Mesothelial cell of epicardium (in vitro differentiated cells): ENCODE measurements around the gene KBTBD12. TPM values are rescaled to one million over a fixed set of nuclear protein-coding genes. Genes with fewer than 3 reads are reported as not detected.

Source experiments
- DNase-seq, 2 experiments: peaks; one replicate each; pipeline ENCODE4 v3.0.0; 2021; ENCODE audit warnings: low spot score in 2 of 2; ENCODE audit not compliant: unreplicated experiment in 2 of 2
- H3K27ac Mint-ChIP-seq: 2 replicates; pipeline ENCODE4 v1.8.0; 2021; ENCODE audit warnings: mixed read lengths
- H3K27me3 Mint-ChIP-seq: 2 replicates; pipeline ENCODE4 v1.8.0; 2021; ENCODE audit warnings: low read depth, mixed read lengths
- H3K36me3 Mint-ChIP-seq: 2 replicates; pipeline ENCODE4 v1.8.0; 2021; ENCODE audit warnings: mixed read lengths
- H3K4me1 Mint-ChIP-seq: 2 replicates; pipeline ENCODE4 v1.8.0; 2021; ENCODE audit warnings: mixed read lengths
- H3K4me3 Mint-ChIP-seq: 2 replicates; pipeline ENCODE4 v1.8.0; 2021; ENCODE audit warnings: mild to moderate bottlenecking, moderate library complexity, mixed read lengths
- H3K9me3 Mint-ChIP-seq: 2 replicates; pipeline ENCODE4 v1.8.0; 2021; ENCODE audit warnings: mixed read lengths
- CTCF ChIP-seq: fragments of 200-600 bp; sonication (generic); IDR thresholded peaks from one replicate; pipeline ENCODE4 v1.5.0; 2021; ENCODE audit warnings: antibody characterized with exemption; ENCODE audit not compliant: unreplicated experiment
- total RNA-seq: library from RNA; stranded (reverse); gene quantifications from 3 replicates; pipeline ENCODE4 v1.2.1, GENCODE V29; 2021

Gene KBTBD12
- total RNA-seq, 1 donor from 2014 or later, result not detected

- Mint-ChIP-seq H3K27ac (no peak overlapping the region), H3K4me3 (no peak overlapping the region), H3K4me1 (no peaks in the 10 kb centered on the region), H3K36me3 (no peaks in the 10 kb centered on the region), H3K27me3 (peaks cover 51% of the 10 kb centered on the region), H3K9me3 (no peaks in the 10 kb centered on the region)
- no peak for DNase-seq
- no peak for TF ChIP-seq CTCF
Observed at GRCh38 chr3:127929818-127930413, 14.9 kb downstream of the KBTBD12 start.

DNA sequence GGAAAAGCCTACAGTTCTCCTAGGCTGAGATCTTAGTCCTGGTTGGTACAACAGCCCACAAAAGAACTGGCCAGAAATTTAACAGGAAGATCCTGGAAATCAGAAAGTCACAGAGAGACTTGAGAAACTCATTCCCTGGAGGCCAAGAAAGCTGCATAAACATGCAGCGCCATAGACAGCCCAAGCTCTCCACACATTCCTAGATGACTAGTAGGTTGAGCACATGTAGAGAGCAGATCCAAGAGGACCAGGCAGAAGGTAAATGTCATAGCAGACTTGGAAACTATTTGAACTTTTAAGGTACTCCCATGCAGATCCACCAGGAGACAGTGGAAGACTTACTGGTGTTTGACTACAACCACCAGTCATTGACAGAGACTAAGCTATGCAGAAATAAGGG lies 18.4 kb downstream of the KBTBD12 start:
- Mint-ChIP-seq H3K4me3 (no peak overlapping the region), H3K27me3 (peaks cover 54% of the 10 kb centered on the region), H3K9me3 (peaks cover 7% of the 10 kb centered on the region), H3K36me3 (no peaks in the 10 kb centered on the region), H3K4me1 (no peaks in the 10 kb centered on the region), H3K27ac (no peak overlapping the region)
- no peak for TF ChIP-seq CTCF
- no peak for DNase-seq

DNA sequence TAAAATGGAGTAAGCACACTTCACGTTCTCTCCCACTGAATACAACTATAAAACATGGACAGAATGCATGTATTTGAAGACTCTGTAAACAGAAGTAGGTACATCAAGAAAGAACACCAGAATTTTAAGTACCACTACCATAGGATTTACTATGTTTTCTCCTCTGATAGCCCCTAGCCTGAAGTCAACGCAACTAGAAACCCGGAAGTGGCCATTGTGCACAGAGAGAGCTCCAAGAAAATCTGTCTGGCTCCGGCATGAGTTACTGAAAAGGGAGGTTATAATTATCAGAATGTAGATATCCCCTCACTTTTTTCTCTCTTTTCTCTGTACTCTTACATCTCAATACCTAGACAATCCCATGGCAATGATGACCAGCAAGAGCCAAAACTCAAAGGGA lies 23.8 kb downstream of the KBTBD12 start:
- Mint-ChIP-seq H3K27me3 (peaks cover 68% of the 10 kb centered on the region), H3K27ac (no peak overlapping the region), H3K4me3 (no peak overlapping the region), H3K9me3 (peaks cover 37% of the 10 kb centered on the region), H3K4me1 (no peaks in the 10 kb centered on the region), H3K36me3 (no peaks in the 10 kb centered on the region)
- DNase-seq, result no peak
- no peak for TF ChIP-seq CTCF

DNA sequence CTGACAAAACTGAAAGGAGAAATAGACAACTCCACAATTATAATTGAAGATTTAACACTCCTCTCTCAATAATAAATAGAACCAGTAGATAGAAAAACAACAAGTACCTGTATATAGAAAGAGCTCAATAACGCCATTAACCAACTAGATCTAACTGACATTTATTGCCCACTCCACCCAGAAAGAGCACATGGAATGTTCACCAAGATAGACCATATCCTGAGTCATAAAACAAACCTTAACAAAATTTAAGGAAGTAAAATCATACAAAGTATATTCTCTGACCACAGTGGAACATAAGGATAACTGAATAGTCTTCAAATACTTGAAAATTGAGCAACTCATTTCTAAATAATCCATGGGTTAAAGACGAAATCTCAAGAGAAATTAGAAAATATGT lies 25.1 kb downstream of the KBTBD12 start:
- Mint-ChIP-seq H3K27ac (no peak overlapping the region), H3K4me3 (no peak overlapping the region), H3K27me3 (peaks cover 60% of the 10 kb centered on the region), H3K36me3 (no peaks in the 10 kb centered on the region), H3K4me1 (no peaks in the 10 kb centered on the region), H3K9me3 (peaks cover 43% of the 10 kb centered on the region)
- no peak for DNase-seq
- no peak for TF ChIP-seq CTCF

- Mint-ChIP-seq H3K4me3 (no peak overlapping the region), H3K27me3 (peaks cover 58% of the 10 kb centered on the region), H3K4me1 (no peaks in the 10 kb centered on the region), H3K27ac (no peak overlapping the region), H3K9me3 (peaks cover 43% of the 10 kb centered on the region), H3K36me3 (no peaks in the 10 kb centered on the region)
- DNase-seq, result no peak
- no peak for TF ChIP-seq CTCF
Observed at GRCh38 chr3:127942613-127943012, 27.6 kb downstream of the KBTBD12 start.

DNA sequence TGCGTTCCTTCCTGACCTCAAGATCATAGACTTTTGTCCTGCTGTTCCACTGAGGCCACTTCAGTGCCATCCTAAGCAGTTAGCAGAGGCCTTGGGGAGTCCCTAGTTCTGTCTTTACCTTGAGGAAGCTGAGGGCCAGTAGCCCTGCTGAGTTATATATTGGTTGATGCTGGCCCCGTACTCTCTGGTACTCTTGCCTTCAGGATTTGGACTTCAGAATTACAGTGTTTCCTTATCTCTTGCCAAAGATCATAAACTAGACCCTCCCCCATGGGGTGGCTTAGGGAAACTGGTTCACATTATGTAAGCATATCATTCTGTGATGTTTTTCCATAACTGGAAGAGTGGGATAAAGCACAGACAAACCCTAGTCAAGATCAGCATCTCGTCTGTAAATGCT lies 33.2 kb downstream of the KBTBD12 start:
- Mint-ChIP-seq H3K27me3 (peaks cover 30% of the 10 kb centered on the region), H3K9me3 (peaks cover 9% of the 10 kb centered on the region), H3K4me1 (no peaks in the 10 kb centered on the region), H3K27ac (no peak overlapping the region), H3K36me3 (no peaks in the 10 kb centered on the region), H3K4me3 (no peak overlapping the region)
- no peak for TF ChIP-seq CTCF
- DNase-seq, result no peak
